Hepatic stellate cell (primary cell): ENCODE measurements around the gene PDIA3.
A peak's percentile ranks its signal among the peaks of the same experiment; 100 is the strongest.
"Not testable (repeated sequence)": the region's sequence is repeated elsewhere in the genome, so short reads cannot be mapped to it uniquely, and the experiment has no call there.

Experiments
- DNase-seq: peaks from one replicate; pipeline ENCODE4 v3.0.0; 2011; ENCODE audit warnings: low spot score

PDIA3 gene

DNA sequence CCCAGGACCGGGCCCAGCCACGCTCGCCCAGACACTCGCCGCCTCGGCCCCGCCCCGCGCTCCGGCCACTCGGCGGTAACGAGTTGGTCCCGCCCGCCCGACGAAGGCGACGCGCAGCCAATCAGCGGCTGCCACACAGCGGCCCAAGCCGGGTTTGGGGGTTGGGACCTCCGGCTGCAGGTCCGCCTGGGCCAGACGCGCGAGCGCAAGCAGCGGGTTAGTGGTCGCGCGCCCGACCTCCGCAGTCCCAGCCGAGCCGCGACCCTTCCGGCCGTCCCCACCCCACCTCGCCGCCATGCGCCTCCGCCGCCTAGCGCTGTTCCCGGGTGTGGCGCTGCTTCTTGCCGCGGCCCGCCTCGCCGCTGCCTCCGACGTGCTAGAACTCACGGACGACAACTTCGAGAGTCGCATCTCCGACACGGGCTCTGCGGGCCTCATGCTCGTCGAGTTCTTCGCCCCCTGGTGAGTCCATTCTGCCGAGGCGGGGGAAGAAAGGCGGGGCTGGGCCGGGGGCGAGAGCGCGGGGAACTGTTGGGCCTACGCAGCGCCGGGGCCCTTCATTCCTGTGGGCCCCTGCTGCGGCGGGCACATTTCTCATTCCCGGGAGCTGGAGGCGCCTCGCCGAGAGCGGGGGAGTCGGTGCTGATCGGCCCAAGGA lies at the start of gene PDIA3:
PDIA3 (plus strand) TSS at position 194 of the 658 bp plus-strand sequence; CDS start at position 296, 102 bp downstream.
- DNase-seq: peak; percentile 93

DNA sequence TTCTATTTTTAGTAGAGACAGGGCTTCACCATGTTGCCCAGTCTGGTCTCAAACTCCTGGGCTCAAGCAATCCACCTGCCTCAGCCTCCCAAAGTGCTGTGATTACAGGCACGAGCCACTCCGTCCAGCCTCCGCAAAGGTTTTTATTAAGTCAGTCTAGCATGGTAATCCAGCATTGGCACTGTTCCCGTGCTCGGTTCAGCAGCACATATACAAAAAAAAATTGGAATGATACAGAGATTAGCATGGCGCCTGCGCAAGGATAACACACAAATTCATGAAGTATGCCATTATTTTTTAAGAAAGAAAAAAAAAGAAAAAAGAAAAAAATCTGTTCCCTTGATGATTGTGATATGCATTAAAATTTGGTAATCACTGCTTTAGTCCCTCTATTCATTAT lies 44.1 kb upstream of the PDIA3 start:
- DNase-seq: no peak

DNA sequence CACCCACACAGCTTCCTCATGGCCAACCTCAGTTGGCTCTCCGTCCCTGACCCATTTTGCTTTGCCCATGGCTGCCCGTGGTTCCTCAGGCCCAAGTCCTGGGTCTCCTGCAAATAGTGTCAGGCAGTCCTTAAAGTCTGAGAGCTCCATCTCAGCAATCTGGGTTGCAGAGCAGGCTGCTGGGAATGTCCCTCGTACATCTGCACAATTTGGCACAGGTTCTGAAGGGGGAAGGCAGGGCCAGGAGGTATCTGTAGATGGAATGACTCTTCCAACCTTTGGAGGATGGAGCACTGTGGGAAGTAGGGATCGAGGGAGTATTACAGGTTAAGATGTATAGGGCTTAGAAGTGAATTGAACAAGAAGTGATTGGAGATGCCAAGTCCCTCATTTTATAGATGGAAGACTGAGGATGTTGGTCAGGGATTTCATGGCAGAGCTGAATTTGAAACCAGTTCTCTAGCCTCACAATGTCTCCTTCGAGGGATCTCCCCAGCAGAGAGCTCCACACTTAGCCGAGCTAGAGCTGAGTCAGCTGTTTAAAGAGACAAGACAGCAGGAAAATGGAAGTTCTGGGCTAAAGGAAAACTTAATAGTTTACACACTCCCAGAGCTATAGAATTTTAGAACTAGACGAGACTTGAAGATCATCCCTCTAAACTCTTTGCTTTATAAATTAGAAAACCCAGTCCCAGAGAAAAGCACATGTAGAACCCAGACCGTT lies 43.4 kb upstream of the PDIA3 start:
- DNase-seq: no peak

DNA sequence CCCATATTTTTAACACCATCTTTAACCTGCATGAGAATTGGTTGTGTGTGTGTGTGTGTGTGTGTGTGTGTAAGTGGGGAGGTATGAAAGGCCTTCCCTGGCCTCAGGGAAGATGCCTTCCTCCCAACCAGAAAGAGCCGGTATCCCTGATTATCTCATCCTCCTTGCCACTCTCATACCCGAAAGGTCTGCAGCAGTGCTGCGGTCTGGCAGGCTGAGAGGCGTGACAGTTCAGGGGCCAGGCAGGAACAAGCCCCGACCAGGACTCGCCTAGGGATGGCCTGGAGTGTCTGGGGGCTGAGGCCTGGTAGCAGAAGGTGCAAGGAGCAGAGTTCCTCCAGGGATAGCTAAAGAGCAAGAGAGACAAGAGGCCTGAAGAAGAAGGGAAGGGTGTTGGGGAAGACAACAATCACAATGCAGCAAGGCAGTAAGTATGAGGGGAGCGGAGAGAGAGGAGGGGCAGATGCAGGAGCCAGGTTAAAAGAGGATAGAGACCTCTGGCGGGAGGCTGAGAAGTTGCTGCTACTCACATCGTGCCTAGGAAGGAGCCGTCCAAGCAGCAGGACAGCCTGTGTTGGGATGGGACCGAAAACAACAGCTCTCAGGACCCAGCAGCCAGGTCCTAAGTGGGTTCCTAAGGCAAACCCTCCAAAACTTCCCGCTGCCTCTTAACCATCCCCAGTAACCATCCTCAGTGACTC lies 35.7 kb upstream of the PDIA3 start:
- DNase-seq: not testable (repeated sequence)

DNA sequence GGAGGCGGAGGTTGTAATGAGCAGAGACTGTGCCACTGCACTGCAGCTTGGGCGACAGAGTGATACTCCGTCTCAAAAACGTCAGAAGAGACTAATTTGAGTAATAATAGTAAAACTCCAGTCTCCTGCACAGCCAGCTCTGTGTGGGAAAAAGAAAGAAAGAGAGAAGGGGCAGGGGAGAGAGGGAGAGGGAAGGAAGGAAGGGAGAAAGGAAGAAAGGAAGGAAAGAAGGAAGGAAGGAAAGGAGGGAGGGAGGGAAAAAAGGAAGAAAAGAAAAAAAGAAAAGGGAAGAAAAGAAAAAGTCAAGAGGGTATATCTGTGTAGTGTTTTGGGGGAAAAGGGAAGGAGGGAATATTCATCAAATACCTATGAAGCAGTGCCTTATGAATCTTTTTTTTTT lies 23.1 kb upstream of the PDIA3 start:
- no peak for DNase-seq

DNA sequence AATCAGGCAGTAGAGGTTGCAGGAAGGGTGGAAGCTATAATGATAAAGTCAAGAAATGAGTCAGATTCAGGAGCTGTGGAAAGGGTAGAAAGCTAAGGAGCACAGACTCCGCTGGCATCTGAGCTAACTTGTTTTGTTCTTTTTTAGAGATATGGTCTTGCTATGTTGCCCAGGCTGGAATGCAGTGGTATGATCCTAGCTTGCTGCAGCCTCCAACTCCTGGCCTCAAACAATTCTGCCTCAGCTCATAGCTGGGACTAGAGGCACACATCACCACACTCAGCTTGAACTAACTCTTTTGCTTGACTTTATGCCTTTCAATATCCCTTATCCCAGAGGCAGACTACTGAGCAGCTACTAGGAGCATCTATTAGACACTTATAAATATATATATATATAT lies 19.9 kb upstream of the PDIA3 start:
- DNase-seq: not testable (repeated sequence)

DNA sequence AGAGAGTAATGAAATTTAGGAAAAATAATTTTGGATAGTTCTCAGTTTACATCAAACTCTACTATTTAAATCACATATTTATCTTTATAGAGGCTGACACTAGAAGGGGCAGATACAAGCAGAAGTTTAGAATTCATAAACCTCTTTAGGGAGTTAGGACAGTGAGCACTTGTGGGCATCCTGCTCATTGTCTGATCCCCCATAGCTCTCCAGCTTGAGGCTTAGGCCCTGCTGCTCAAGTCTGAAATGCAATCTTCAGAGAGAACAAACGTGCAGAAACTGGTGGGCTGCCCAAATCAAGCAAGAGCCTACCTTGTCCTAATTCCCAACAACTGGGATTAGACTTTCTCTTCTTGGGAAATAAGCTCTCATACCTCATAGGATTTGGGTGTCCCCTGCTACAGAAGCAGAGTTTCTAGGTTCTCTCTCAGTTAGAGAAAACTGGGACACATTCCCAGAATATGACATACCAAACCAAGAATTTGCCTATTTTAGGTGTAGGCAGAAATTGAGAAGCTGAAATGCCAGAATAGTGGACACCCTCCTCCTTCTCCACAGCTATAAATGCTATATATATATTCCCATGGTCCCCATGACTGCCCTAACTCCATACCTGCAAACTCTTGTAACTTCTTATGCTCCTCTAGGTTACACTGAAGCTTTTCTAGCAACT lies 18.0 kb upstream of the PDIA3 start:
- peak; percentile 25 for DNase-seq

DNA sequence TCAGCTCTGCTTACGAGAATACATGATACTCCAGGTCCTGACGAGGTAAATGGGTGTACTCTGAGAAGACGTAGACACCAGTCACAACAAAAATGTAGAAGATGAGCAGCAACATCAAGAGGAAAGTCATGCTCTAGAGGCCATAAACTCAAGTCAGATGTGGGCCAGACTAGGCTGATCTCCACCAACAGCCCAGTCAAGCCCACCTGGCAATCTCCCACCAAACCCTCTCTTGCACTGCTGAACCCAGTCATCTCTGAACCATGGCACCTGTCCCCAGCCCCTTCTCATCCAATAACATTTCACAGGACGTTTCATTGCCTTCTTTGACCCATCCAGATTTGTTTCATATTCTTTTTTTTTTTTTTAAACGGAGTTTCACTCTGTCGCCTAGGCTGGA lies 10.8 kb upstream of the PDIA3 start:
- DNase-seq: no peak

DNA sequence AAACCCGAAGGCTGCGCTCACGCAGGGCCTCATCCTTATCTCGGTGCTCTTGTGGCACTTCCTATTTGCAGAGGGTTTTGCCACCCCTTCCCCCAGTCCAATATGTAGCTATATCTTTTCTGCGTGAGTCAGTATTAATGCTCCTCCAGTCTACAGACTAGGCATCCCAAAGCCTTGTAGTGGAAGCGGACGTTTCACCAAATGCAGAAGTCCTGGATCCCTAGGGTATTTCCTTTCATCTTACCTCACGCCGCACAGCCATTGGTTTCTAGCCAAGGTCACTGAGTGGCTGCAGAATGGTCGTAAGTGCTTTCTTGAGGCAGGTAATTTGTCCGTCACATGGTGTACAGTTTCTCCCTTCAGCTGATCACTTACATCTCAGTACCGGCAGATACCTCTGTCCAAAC lies 668 bp downstream of the PDIA3 start:
- peak; percentile 20 for DNase-seq

DNA sequence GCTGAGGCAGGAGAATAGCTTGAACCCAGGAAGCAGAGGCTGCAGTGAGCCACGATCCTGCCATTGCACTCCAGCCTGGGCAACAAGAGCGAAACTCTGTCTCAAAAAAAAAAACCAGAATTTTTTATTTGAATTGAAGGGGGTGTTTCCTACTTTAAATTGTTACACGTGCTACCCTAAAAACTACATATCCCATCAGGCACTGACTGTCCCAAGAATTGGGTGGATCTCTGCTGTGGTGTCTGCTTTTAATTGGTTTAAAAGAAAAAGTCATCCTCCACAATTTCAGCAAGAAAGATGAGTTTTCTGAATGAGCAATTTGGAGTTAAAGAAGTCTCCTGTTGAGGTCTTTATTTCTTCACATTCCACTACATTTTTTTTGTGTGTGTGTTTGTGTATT lies 2.1 kb downstream of the PDIA3 start:
- DNase-seq: peak; percentile 31

DNA sequence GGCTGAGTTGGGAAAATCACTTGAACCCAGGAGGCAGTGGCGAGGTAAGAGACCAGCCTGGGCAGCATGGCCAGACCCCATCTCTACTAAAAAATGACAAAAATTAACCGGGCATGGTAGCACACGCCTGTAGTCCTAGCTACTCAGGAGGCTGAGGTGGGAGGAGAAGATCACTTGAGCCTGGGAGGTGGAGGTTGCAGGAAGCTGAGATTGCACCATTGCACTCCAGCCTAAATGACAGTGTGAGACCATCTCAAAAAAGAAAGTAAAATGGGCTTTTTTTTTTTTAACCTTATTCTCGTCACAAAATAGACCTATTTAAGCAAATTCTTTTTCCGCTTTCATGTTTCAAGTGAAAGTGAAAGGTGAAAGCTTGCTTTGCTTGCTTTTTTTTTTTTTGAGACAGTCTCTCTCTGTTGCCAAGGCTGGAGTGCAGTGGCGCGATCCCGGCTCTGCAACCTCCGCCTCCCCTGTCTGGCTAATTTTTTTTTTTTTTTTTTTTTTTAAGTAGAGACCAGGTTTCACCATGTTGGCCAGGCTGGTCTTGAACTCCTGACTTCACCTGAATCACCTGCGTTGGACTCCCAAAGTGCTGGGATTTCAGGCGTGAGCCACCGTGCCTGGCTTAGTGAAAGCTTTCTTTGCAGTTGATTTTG lies 3.6 kb downstream of the PDIA3 start:
- DNase-seq: no peak

DNA sequence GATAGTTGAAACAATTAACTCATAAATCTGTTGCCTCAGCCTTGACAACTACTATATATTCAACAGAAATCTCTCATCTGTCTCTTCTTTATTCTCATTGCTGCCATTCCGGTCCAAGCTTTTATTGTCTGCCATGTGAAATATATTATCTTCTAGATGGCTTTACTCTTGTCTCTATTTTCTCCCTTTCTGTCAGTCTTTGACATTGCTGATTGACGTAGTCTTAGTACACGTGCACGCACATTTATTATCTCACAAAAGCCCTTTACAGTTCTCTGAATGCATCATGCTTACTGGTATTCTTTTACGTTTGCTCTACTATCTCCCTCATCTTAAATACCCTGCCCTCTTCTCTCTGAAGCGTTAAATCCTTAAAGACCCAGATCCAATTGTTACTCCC lies 5.6 kb downstream of the PDIA3 start:
- DNase-seq: no peak

DNA sequence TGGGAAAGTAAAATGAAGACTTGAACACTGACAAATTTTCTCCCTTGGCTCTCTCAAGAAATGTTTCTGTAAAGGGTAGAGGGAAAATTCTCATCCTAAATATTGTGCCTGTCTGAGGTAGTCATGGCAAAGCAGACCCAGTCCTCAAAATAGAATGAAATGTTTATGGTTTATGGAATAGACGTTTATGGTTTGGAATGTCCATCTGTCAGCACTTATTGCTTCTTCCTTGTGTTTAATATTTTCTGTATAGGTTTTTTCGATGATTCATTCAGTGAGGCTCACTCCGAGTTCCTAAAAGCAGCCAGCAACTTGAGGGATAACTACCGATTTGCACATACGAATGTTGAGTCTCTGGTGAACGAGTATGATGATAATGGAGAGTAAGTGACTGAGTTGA lies 16.6 kb downstream of the PDIA3 start:
- peak; percentile 45 for DNase-seq

DNA sequence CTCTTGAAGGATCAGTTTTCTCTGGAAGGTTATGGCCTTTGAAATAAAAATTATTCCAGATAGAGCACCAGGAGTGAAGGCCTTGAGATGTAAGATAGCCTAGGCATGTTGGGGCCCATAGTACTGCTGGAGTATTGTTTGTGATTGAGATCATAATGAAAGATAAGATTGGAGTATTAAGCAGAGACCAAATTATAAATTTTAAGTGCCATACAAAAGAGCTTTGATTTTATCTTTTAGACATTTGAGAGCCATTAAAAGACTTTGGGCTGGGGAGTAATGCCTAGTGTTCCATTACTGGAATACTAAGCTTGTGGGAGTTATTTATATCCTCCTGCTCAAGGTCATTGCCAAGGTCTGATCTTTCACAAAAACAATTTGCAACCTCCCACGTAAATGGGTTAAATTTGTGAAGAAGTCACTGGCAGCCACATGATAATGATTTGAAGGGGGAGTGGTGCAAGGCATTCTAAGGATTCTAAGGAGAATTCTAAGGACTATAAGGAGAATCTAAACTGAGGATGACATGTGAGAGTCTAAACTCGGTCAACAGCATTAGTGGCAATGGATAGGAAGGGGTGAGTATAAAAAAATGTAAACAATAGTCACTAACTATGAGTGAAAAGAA lies 17.7 kb downstream of the PDIA3 start:
- no peak for DNase-seq

DNA sequence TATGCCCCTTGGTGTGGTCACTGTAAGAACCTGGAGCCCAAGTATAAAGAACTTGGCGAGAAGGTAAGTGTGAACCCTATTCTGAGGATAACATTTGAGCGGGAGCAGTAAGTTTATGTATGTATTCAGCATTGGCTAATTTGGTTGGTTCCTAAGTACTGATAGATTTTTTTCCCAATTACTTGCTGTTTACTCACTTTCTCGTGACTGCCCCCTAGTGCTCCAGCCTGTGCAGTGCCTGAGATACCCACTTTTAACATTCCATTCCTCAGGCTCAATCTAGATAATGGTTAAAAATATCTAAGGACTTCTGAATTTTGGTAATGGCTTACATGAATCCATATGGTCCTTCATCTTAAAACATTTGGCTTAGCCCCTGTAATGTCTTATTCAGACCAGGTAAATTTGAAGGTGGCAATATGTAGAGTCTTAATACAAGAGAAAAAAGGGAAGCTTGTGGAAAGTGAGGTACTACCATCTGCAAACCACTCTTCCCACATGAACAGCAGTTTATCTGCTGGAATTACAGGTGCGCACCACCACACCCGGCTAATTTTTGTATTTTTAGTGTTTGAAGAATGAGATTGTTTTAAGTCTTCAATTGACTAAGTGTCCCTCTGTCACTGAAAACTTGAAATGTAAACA lies 23.5 kb downstream of the PDIA3 start:
- peak; percentile 59 for DNase-seq

DNA sequence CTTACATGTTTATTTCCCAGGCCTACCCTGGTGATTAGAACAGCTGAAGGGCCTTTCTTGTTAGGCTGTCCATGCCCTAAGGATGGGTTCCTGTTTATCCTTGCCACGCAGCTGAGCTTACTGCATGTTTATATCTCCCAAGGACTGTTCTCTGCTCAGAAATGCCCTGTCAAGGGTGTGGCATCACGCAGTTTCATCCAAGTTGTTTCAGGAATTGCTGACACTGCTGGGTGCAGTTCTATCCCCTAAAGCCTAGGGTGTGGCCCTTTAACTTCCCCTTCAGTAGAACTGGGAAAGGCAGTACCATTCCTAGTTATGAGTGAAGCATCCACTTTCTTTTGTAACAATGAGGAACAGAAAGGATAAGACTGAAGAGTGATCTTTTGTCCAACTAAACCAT lies 25.6 kb downstream of the PDIA3 start:
- no peak for DNase-seq

DNA sequence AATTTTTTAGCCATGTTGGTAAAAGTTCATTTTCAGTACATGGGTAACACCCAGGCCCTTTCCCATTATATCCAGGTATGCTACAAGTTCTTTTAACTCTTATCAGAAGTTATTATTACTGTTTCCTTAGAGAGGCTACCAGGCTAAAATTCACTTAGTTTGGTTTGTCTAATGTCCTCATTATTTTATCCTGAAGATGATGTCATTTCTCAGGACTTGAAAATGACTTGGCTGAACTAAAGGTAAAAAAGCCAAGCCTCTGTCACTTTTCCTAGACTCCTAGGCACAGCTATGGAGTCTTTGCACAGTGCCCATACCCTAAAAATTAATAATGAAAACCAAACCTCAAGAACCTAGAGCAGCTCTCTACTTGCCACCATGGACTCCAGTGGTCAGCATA lies 26.4 kb downstream of the PDIA3 start:
- no peak for DNase-seq

DNA sequence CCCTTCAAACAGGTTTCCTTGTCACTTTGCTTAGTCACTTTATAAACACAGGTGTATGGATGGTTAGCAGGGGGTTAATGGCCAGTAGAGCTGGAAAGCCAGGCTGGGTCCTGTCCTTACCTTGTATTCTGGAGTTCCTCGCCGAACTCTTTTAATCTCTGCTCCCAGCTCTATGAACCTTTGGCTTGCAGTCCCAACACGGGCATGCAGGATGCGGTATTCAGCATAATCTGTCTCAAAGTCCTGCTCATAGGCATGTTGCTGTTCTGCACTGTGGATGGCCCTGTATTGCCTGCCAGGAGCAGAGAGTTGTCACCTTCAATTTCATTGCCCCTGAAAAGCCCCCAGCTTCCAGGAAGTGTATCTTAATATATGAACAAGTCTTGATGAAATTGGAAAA lies 27.8 kb downstream of the PDIA3 start:
- no peak for DNase-seq

DNA sequence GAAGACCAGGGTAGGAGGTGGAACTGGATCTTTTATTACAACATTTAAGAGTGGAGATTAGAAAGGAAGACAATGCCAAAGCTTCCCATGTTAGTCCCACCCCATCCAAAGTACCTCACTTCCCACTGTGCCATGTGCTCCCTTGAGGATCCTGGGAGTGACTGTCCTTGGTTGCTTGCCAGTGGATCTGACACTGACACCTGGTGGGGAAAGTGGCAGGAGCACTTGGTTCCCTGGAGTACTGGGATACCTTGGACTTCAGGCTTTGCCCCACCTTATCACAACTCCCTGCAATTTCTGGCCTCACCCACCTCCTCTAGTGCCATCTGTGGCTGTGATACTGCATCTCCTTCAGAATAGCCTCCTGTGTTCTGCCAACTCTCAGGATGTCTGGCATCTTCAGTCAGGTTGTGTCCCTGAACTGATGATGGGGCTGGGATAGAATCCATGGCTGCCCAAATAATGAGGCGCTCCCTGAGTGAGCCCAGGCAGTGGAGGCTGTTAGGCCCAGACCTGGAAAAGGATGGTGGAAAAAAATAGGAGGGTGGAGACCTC lies 29.2 kb downstream of the PDIA3 start:
- DNase-seq: no peak

DNA sequence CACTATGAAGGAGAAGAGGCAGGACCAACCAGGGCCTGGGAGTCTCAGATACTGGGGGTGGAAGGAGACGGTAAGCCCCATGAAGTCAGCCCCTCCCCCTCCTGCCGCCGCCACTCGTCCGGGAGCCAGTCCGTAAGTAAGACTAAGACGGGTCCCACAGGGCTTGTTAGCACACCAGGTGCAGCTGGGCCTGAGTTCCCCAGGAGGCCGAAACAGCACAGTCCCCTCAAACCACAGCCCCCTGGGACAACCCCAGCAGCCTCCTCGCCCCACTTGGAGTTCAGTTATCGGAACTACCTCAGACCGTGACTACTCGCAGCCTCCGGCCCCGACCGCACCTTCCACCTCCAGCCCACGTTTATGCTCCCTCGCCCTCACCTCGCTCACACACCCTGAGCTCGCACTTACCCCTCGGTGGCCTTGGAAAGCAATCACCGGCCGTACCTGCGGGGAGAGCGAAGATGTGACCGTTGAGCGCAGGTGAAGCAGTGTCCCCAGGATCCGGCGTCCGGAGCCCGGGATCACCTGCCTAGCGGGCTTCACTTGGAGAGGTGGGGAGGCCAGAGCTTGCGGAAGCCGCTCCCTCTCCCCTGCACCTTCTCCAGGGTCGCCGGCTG lies 30.0 kb downstream of the PDIA3 start:
- no peak for DNase-seq
